Psoas muscle (tissue), 8 donors: Measurements from ENCODE around the gene C11orf97. TPM values are rescaled to one million over a fixed set of nuclear protein-coding genes. Genes with fewer than 3 reads are reported as not detected.
A peak's percentile ranks its signal among the peaks of the same experiment; 100 is the strongest.

ENCODE experiments used
- ATAC-seq, 4 donors: fragments of 200-7000 bp; cut with Tn5 transposase; one replicate each; pipeline ENCODE4 v1.9.1; 2020; ENCODE audit warnings: moderate library complexity in 3 of 4, mild to moderate bottlenecking in 2 of 4
- DNase-seq, 2 donors: peaks; one replicate each; pipeline ENCODE4 v3.0.0-alpha.2; 2020
- H3K27ac ChIP-seq: fragments of 200-600 bp; one replicate; pipeline ENCODE4 v1.8.0; 2022
- H3K27me3 ChIP-seq, 3 donors: fragments of 200-600 bp in 1 of 3; one replicate each; pipeline versions ENCODE4 v1.6.1 to v1.8.0; 2013 to 2022; ENCODE audit warnings: low read length in 2 of 3, mild to moderate bottlenecking in 2 of 3, moderate library complexity in 1 of 3; ENCODE audit not compliant: insufficient read depth in 3 of 3
- H3K36me3 ChIP-seq, 2 donors: fragments of 200-600 bp in 1 of 2; one replicate each; pipeline versions ENCODE4 v1.6.1 to v1.8.0; 2013 to 2022; ENCODE audit warnings: low read depth in 1 of 2, mild to moderate bottlenecking in 1 of 2, moderate library complexity in 1 of 2; ENCODE audit not compliant: insufficient read depth in 1 of 2
- H3K4me1 ChIP-seq: fragments of 200-600 bp; one replicate; pipeline ENCODE4 v1.8.0; 2022
- H3K4me3 ChIP-seq: fragments of 200-600 bp; one replicate; pipeline ENCODE4 v1.8.0; 2022; ENCODE audit warnings: mild to moderate bottlenecking
- H3K9me3 ChIP-seq: fragments of 200-600 bp; one replicate; pipeline ENCODE4 v1.8.0; 2022
- CTCF ChIP-seq: fragments of 200-600 bp; IDR thresholded peaks from one replicate; pipeline ENCODE4 v1.8.0; 2022; ENCODE audit warnings: antibody characterized with exemption
- WGBS, 3 donors: extraction: QIAGEN DNeasy Blood & Tissue Kit; methylation state at CpG; one replicate each; pipeline versions ENCODE4 v1.1.6 to v1.1.7; 2013; 5-methylcytosine and 5-hydroxymethylcytosine counted together
- intact Hi-C, 2 donors: fragments of 100-400 bp; cut with DNase I; formaldehyde crosslinking; loops; one replicate each; pipeline versions ENCODE4 v1.11.0 to v1.14.2; 2022
- polyA plus RNA-seq, 3 donors: library from polyadenylated mRNA; stranded (reverse); fragments of 200-250 nt; gene quantifications; one replicate each; pipeline ENCODE4 v1.2.3, GENCODE V29; 2013
- total RNA-seq, 4 donors: library from RNA; stranded (reverse); fragmentation: NEBNext Ultra II Directional in 2 of 4; extraction: Animal tissue kit (Norgen Biotek cat#: 25700) in 2 of 4; gene quantifications; one replicate each; pipeline versions ENCODE4 v1.2.1 to v1.2.4, GENCODE V29; 2021 to 2023
- donor health status: healthy with polysubstance abuse.
- donor health status: DM: no; HTN: no; CAD: no; lungs with moderate emphysema.
- donor health status: Bipolar disorder and iron deficiency.
- donor health status: healthy.
- donor health status: DM: yes; HTN: yes; CAD: no.
- donor health status: DM: no; HTN: no; CAD: no.
- donor health status: DM: no; HTN: no; CAD: no.
- donor health status: DM: yes; HTN: yes; CAD: no.

C11orf97 gene
- total and polyA plus RNA-seq, 7 donors = 0.06 TPM; not detected in 6

GRCh38 chr11:94528551-94528950, 16.3 kb downstream of the C11orf97 start:
- Histone ChIP-seq H3K27ac (no peak overlapping the region), H3K4me1 (no peaks in the 10 kb centered on the region), H3K9me3 (no peaks in the 10 kb centered on the region), H3K27me3 (peaks cover 0 to 4% (median 0%) of the 10 kb centered on the region in 3 donors), H3K4me3 (no peak overlapping the region), H3K36me3 (no peaks in the 10 kb centered on the region)
- ATAC-seq (no peak), DNase-seq (no peak)
- TF ChIP-seq CTCF = no peak
- intact Hi-C loops = no loop called here

GRCh38 chr11:94532211-94532610, 19.9 kb downstream of the C11orf97 start:
- WGBS, 3 donors = 68 to 80% (median 77%) methylated on average over 3 of the region's 3 CpGs
- intact Hi-C loops = no loop called here

GRCh38 chr11:94533206-94533605, 20.9 kb downstream of the C11orf97 start:
- no peak for TF ChIP-seq CTCF
- no peaks in the 10 kb centered on the region for H3K4me1 ChIP-seq
- H3K27ac ChIP-seq = no peak overlapping the region
- H3K36me3 ChIP-seq = no peaks in the 10 kb centered on the region
- no peaks in the 10 kb centered on the region for H3K9me3 ChIP-seq
- intact Hi-C loops = no loop called here
- DNase-seq = no peak
- WGBS, 3 donors = 75 to 91% (median 76%) methylated on average over 1 of the region's 1 CpG
- ATAC-seq = no peak
- no peak overlapping the region for H3K4me3 ChIP-seq
- H3K27me3 ChIP-seq = peaks cover 0 to 12% (median 0%) of the 10 kb centered on the region in 3 donors

More at GRCh38 chr11:94532211-94532610, 19.9 kb downstream of the C11orf97 start:
- Histone ChIP-seq H3K9me3 (no peaks in the 10 kb centered on the region), H3K4me3 (no peak overlapping the region), H3K4me1 (no peaks in the 10 kb centered on the region), H3K27me3 (peaks cover 0 to 10% (median 0%) of the 10 kb centered on the region in 3 donors), H3K36me3 (no peaks in the 10 kb centered on the region), H3K27ac (no peak overlapping the region)
- no peak for DNase-seq
- no peak for TF ChIP-seq CTCF
- no peak for ATAC-seq

GRCh38 chr11:94533696-94534630, 21.7 kb downstream of the C11orf97 start:
- 67 to 73% (median 69%) methylated on average over 6 of the region's 6 CpGs for WGBS, 3 donors

More at GRCh38 chr11:94533696-94534630, 21.7 kb downstream of the C11orf97 start:
- no peak overlapping the region for H3K27ac ChIP-seq
- H3K9me3 ChIP-seq = no peaks in the 10 kb centered on the region
- no peaks in the 10 kb centered on the region for H3K4me1 ChIP-seq
- ATAC-seq (no peak), DNase-seq (peak in 1 of 2 donors; percentile 24)
- intact Hi-C loops = no loop called here
- TF ChIP-seq CTCF = no peak
- no peak overlapping the region for H3K4me3 ChIP-seq
- H3K36me3 ChIP-seq = no peaks in the 10 kb centered on the region
- peaks cover 0 to 12% (median 0%) of the 10 kb centered on the region in 3 donors for H3K27me3 ChIP-seq
